22Rv1 (cell line): ENCODE results near the gene CCDC187.

Experiments used
- CTCF ChIP-seq: fragments of 450-650 bp; IDR thresholded peaks from 2 replicates; pipeline ENCODE4 v1.5.1; 2017; ENCODE audit warnings: mild to moderate bottlenecking
- ZFX ChIP-seq: fragments of 450-650 bp; IDR thresholded peaks from 2 replicates; pipeline ENCODE4 v1.6.1; 2017; ENCODE audit warnings: antibody characterized with exemption, borderline replicate concordance

GRCh38 chr9:136249877-136250559, 53.9 kb downstream of the CCDC187 start:
- TF ChIP-seq CTCF (no peak), ZFX (no peak)
